AG20443 (cell line): ENCODE results near the gene FAM241B.

Experiments used
- DNase-seq: peaks from one replicate; pipeline ENCODE4 v3.0.0; 2012; ENCODE audit warnings: low spot score, mixed read lengths

FAM241B gene

DNA sequence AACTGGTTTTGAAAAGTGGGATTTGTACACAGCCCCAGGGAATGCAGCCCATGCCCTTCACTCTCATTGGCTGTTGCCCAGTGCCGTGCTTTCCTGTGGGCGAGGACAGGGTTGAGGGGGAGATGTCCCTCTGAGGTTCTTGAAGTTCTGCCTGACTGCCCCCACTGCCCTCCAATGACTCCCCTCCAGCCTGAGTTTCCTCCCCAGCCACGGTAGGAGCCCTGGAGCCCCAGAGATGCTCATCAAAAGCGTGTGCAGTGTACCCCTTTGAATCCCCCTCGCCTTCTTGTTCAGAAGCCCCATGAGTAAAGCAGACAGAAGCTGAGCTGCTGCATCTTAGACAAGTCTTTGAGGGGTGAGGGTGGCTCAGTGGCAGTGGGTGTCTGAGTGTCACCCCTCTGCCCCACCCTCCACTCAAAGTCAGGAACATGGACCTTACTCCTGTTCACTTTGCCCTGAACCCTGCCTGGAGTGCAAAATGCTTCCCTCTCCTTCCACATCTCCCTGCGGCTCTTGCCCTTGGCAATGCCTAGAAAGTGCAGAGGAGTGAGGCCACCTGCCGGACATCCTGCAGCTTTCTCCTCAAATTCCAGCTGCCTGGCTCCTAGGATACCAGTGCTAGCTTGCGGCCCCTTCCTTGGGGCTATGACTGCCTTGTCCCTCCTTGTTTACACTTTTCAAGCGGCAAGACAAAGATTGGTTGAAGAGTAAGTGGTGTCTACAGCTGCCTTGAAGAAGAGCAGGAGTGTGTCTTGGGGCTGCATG is 19.9 kb downstream of the FAM241B start:
- no peak for DNase-seq

DNA sequence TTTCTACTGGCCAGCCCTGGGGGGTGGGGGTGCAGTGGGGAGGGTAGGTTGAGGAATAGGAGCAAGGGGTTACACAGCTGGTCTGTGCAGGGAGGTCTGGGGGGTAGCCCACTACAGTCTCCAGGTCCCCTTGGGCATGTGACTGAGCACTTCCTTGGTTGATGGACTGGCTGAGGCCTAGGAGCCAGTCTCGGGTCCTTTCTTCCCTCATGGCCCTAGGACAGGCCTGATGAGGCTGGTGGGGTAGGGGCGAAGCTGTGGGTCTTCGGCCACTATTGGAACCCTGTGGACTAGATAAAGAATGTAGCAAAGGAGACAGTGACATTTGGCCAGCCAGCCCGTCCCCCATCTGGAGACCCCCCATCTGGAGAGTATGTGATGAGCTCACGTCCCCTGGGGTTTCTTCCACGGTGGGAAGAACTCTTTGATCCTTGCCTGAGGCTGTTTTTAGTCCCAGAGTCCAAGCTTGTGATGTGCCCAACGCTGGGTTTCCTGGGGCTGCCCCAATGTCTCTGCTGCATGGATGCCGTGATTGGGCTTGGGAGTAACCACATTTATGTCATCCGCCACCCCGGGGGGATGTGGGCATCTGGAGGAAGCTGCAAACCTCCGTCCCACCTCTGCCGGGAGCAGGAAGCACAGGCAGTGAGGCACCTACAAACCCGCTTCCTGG is 20.7 kb downstream of the FAM241B start:
- DNase-seq, result no peak

DNA sequence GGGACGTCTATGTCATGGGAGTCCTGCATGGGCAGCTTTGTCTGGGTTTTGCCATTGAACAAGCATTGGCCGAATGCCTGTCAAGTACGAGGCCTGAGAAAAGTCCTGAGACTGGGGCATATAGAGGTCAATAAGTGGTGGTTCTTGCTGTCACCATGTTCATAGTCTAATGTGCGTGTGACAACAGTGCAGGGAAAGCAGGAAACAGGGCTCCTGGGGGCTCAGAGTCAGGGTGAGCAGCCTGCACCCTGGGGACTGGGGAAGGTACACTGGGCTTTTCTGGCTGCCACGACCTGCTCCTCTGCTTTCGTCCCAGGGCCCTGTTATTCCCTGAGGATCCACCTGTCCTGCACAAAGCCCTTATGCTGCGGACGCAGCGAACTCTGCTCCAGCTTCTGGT is 21.3 kb downstream of the FAM241B start:
- DNase-seq, result no peak

DNA sequence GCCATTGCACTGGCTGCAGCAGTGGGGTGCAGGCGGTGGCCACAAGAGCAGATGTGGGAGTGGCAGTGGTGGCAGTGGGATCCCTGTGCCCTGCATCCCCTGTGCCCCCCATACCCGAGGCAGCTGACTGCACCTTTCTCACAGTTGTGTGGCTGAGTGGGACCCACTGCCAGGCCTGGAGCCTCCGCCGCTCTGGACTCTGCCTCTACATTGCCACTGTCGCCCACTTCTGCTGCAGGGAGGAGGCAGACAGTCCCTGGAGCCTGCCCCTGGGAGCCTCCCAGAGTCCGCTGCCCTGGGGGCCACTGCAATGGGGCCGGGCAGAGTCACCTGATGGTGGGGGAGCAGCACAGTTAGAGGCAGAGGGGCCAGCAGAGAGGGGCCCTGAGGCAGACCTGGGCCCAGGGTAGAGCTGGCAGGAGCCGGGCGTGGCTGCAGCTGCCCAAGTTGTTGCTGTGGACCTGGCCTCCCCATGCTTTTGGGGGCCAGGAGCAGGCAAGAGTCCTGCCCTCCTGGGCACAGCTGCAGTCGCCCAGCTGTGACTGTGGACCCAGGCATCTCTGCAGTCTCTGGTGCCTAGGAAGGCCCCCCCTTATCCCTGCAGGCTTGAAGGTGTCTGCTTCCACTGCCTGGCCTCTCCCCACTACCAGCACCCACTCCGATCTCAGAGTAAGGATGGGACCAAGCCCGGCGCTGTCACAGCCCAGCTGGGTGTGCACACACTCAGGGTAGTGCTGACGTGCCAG is 22.2 kb downstream of the FAM241B start:
- no peak for DNase-seq

DNA sequence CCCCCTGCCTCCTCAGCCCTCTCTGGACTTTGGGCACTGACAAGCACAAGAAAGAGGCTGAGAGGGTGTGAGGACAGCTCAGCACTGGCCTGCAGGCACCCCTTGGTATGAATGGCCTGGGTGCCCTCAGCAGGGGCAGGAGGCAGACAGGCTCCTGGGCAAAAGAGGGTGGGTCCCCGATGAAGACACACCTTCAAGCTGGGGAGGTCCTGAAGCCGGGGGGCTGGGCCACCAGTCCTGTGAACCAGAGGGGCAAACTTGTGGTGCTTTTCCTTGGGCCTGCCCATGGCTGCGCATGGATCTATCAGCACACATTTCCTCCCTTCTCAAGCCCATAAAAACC is 22.8 kb downstream of the FAM241B start:
- DNase-seq, result no peak

DNA sequence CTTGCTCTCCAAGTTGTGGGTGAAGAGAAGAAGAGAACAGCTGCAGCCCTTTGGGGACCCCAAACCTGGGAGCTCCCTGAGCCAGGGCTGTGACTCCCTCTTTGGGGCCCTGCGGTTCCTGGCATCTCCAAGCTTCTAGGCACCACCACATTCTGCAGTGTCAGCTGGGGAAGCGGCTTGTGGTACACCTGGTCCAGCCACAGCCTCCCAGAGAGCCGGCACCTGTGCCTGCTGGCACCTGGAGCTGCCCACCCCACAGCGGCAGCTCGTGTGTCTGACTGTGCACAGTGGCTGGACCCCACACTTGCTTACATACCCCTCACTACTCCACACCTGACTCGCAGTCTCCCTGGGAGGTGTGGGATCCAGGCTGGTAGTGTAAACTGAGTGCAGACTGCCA is 23.5 kb downstream of the FAM241B start:
- DNase-seq, result no peak

DNA sequence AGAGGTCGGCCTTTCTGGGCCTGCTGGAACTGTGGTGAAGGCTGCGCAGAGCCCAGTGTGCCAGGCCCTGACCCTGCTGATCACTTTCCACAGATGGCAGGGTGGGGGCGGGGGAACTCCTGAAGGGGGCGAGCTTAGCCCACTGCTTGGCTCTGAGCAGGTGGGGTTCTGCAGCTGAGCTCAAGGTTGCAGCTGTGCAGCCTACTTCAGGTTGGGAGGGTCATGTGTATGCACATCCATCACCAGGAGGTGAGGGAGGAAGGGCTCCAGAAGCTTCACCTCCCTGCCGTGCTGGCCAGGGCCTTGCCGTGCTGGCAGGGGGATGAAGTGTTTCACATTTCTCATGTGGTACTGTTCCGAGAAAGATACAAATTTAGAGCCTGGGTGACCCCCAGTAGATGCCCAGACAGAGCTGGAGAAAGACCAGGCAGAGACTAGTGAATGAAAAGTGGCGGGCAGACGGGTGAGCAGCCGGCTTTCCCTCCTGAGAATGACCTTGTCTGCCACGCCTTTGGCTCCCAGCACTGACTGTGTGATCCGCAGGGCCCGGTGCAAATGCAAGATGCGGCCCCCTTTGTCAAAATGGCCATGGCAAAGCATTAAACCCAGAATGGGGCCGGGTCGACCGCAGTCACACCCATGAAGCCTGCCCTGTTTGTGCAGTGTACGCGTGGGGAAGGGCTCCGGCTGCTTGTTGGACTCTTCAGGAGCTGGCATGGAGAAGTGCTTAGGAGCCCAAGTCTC is 25.2 kb downstream of the FAM241B start:
- no peak for DNase-seq

DNA sequence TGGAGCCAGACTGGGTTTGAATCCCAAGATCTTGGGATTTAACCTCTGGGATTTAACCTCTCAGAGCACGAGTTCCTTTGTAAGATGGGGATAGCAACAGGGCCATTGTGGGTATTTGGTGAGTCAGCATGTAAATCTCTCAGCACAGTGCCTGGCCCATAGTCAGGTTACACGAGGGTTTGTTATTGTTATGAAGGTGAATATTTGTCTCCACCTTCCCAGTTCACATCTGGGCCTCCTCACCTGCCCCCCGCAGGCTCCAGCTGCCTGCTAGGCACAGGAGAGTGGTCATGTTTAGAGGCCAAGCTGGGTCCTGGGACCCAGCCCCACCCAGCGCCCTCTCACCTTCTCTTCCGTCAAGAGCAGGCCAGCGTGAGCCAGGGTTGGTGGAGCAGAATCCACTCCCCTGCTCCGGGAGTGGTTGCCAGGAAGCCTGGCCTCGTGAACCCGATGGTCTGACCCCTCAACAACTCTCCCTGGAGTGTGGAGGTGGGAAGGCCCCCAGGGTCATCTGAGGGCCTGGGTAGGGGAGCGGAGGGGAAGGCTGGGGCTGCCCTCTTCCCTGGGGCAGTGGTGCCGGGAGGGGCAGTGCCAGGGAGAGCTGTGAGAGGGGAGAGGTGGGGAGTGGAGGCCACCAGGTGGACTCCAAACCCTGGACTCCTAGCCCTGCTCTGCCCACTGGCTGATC is 26.0 kb downstream of the FAM241B start:
- DNase-seq, result no peak

DNA sequence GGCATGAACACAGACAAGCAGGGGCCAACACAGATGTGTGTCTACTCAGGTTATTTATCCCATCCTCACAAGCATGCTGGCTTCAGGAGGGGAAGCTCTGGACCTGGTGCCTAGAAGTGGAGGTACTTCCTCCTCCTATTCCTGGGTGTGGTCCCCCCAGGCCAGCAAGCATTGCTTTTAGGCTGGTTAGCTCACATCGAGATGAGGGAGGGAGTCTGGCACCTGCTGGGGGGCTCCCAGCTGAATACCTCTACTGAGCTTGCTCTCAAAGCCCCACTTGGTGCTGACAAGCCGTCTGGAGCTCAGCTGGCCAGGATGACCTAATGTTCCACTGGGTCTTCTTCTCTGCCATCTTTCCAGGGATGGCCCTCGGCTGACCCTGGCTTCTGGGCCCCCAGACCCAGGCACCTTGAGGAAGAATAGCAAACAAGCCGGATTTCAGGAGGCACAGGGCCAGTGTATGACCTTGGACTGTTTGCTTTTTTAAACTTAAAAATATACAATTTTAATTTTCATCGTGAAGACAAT is 26.8 kb downstream of the FAM241B start:
- no peak for DNase-seq

DNA sequence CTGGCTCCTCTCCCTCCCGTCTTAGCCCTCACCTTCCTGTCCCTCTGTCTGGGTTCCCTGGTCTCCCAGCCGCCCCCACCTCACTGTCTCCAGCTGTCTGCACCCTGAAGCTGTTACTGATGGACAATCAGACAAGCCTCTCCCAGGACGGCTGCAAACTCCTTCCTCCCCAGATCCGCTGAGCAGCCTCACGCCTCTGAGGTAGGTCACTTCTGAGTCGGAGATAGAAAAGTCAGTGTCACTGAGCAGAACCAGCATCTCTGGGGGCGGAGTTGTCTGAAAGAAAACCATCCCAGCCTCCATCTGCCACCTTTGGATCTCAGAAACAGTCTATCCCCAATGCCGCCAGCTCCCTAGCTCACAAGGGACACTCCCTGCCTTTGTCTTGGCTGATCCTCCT is 27.4 kb downstream of the FAM241B start:
- no peak for DNase-seq

DNA sequence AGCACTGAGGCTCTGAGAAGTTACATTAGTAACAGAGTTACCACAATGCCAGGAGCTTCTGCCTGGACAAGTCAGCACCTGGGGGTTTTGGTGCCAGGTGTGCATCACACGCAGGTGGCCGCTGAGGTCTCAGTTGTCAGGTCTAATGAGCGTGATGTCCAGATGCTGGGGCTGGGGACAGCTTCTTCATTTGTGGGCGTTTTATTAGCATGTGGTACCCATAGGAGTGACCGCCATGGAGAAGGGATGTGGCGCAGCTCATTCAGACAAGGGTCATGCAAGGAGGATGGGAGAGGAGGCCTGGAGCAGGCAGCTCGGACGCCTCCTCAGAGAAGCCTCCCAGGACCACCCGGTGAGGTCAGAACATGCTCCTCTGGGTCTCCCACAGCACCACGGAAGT is 27.8 kb downstream of the FAM241B start:
- DNase-seq, result no peak

DNA sequence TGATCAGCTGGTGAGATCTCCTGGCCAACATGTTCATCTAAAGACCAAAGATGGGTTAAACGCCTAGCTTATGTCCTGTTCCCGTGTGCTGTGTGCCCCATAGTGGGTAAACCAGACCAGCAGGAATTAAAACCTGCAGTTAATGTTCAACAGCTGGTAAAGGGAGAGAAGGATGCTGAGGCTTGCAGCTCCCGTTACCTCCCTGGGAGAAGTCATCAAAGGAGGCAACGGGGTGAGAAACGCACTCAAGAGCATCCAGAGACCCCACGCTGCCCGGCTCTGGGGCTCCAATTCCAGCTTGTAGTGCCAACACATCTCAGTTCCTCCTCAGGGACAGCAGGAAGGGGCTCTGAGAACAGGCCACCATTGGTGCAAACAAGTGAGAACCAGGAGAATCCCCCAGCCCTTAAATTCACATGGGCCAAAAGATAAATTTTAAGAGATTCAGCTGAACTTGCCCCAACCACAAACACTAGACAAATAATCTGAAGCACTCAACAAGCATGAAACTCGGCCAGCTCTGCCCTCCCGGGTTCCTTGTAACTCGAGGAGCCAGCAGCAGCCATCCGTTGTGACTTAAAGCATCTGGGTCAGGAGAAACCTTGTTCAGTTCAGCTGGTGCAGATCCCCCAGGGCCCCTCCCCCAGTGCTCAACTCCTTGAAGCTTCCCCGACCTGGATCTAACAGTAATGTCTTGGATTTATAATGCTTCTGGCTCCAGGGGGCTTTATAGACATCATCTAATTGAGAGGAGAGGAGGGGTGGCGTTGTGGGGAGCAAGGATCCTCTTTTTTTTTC is 29.4 kb downstream of the FAM241B start:
- no peak for DNase-seq

DNA sequence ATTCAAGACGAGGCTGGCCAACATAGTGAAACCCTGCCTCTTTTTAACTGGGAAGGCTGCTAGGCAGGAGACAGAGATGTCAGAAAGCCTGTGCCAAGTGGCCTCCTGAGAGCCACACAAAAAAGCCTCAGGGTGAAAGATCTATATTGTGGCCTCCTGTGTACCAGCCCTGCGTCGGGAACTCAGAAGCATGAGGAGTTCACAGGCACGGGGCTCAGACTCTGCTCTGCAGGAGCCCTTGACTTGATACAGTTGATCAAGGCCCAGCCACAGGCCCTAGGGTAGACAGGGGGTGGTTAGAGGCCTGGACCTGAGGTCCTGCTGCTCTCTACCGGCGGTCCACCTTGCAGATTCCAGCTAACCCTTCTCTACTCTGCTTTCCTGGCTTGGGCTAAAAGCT is 30.2 kb downstream of the FAM241B start:
- DNase-seq, result no peak

DNA sequence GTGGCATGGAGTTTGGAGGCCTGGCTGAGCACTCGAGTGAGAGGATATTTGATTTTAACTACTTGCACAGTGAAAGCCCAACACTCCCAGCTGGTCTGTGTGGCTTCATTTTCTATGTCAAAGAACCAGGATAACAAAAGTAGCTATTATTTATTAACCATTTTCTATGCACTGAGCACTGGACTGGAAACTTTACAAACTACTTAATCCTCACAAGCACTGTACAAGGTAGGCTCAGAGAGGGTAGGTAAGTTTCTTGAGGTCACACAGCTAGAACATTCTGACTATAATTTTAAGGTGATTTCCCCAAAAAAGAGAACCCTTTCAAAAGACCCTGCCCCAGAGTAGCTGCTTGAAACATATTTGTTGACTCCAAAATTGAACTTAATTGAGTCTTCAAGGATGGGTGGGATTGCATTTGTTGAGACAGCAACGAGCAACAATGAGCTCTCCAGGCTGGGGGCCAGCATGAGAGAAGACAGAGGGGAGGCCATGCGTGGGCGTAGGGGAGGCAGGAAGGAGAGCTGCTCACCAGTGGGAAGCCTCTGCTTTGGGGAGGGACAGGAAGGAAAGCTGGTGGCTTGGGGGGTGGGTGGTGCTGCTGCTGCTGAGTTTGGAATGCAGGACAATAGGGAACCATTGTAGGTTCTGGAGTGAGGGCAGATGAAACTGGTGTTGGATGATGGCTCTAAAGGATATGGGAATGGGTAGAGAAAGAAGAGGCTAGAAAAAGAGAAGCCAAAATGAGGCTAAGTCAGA is 31.5 kb downstream of the FAM241B start:
- DNase-seq, result no peak

DNA sequence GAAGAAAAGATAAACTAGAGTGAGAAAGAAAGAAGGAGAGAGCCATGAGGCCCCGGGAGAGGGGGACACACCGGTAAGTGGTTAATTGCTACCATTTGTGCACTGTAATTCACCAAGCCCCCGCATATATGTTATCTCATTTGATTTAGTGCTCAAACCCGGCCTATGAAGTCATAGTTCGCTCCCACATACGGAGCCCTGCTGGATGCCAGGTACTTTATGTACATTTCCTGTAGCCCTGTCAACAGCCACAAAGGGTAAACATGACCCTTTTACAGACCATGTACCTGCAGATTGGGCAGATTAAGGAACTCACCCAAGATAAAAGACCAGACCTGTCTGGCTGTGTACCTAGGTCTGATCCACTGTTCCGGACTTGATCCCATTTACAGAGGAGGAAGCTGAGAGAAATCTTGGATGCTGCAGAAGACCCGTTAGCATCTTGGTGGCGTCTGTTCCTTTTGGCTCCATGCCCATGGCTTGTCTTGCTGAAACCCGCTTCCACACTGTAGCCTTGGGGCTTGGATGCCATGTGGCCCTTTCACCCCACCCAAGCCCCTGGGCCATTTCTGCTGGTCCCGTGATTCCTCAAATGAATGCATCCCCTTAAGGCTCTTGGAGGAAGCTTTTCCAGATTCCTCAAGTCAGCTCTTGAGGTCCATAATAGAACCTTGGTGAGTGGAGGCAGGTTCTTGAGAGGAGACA is 32.3 kb downstream of the FAM241B start:
- no peak for DNase-seq

DNA sequence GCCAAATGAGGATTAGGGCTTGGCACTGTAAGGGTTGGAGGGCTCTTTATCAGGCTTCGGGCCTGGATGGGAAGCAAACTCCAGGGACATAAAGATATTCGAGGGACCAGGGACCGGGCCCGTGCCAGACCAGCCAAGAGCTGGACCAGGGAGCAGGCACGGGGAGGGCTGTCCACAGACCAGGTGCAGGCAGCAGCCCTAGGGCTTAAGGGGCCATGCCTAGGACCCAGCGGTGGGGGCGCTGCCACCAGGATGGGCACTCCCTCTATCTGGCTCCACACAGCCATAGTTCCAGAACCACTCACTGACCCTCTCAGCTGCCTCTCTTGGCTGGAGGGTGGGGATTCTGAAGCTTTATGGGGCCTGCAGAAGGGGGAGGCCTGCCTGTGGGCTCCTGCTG is 32.9 kb downstream of the FAM241B start:
- DNase-seq, result no peak

DNA sequence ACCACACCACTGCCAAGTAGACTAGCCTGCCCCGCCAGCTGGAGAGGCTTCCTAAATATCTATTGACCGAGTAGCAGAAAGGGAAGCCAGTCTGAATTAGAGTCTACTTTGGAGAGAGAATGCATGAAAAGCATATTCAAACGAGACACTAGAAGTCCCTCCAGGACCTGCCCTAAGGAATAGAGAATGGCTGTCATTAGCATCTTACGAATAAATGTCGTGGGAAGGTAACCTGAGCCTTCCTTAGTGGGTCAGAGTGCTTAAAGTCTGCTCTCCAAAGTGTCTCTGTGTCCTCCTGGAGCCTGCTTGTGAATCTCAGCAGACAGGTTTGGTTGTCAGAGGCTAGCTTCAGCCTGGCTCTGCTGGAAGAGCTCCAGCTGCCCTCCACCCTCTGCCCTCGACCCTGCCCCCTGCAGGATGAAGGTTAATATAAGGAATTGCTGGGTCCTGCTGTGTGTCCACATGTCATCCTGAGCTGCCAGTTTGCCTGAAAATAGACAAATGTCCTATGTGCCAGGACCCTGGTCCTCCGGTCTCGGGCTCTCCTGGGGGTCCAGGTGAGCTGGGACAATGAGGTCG is 33.4 kb downstream of the FAM241B start:
- DNase-seq, result no peak

DNA sequence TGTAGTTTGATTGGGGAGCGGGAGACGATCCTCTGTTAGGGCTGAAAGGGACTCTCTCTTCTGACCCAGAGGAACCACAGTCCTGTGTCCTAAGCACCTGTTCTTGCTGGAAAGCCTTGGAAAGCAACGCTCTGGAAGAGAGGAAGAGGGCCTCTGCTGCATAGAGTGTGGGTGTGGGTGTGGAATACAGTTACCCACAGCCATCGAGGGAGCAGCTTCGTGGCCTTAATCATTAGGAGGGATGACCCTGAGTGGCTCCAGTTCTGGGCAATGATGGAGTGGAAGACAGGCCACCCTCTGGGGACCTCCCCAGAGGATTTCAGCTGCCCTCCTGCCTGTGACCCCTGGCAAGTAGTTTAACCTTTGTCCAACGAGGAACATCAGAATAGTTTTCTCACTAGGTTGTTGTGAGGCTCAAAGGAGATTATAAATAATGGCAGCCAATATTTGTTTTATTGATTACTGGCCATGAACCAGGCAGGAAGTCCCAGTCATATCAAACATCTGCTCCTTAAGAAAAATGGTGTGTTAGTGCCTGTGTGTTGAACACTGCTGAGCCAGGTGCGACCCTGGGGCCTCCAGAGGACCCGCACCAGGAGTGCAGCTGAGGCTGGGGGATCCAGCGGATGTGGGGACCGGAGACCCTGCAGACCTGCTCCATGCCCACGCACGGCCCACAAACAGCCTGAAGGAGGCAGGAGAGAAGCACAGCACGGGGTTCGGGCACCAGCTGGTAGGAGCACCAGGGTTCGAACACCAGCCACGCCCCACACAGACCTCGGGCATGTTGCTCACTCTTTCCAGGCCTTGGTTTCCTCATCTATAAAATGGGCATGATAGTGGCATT is 35.6 kb downstream of the FAM241B start:
- no peak for DNase-seq
